Measurements from ENCODE around the gene SDHC. TPM values are rescaled to one million over a fixed set of nuclear protein-coding genes. Genes with fewer than 3 reads are reported as not detected.

The SDHC gene
- polyA plus RNA-seq, 3 donors: 208 to 350 (median 323) TPM

GRCh38 chr1:161324020-161324419 is 9.8 kb downstream of the SDHC start:
- Histone ChIP-seq H3K36me3 (replicated peaks in 1 of 2; ENCODE audit: control insufficient read depth in 1 of 2, insufficient read depth in 2 of 2, low read length in 2 of 2) (peaks cover 34 to 64% of the 10 kb centered on the region in 2 donors), H3K4me2 (replicated peaks; ENCODE audit: extremely low read depth, low read length, poor library complexity, severe bottlenecking) (no peak overlapping the region), H3K27me3 (ENCODE audit: control insufficient read depth in 2 of 2, insufficient read depth in 2 of 2, low read length in 2 of 2) (no peaks in the 10 kb centered on the region), H3K79me2 (ENCODE audit: insufficient read depth, low read length) (peaks cover 9% of the 10 kb centered on the region), H3K27ac (ENCODE audit: low read depth in 1 of 2, low read length in 2 of 2) (no peak overlapping the region), H2AFZ (ENCODE audit: insufficient read depth, low read depth, low read length, poor library complexity, severe bottlenecking) (no peak overlapping the region), H3K9ac (ENCODE audit: insufficient read depth, low read length, poor library complexity, severe bottlenecking) (no peak overlapping the region), H3K4me1 (ENCODE audit: control insufficient read depth in 1 of 2, insufficient read depth in 2 of 2, low read length in 2 of 2) (no peaks in the 10 kb centered on the region), H3K4me3 (replicated peaks in 1 of 3; ENCODE audit: low read depth in 2 of 3, low read length in 3 of 3) (no peak overlapping the region), H3K9me3 (replicated peaks in 1 of 2; ENCODE audit: control insufficient read depth in 1 of 2, insufficient read depth in 1 of 2, low read length in 2 of 2) (no peaks in the 10 kb centered on the region), H4K20me1 (ENCODE audit: insufficient read depth, low read length) (peaks cover 5% of the 10 kb centered on the region)
- WGBS (ENCODE audit: insufficient coverage): 50% methylated on average over 1 of the region's 4 CpGs
- intact Hi-C loops (cut with micrococcal nuclease): no loop called here
- no peaks in the 10 kb centered on the region for H3K27me3 Mint-ChIP-seq (ENCODE audit: low read depth in 3 of 3)
- H3K4me1 Mint-ChIP-seq: peaks cover 2% of the 10 kb centered on the region
- no peak overlapping the region for H3K4me3 Mint-ChIP-seq
- peaks cover 0 to 2% (median 0%) of the 10 kb centered on the region in 7 donors for H3K9me3 Mint-ChIP-seq
- TF ChIP-seq, protein P1, sequence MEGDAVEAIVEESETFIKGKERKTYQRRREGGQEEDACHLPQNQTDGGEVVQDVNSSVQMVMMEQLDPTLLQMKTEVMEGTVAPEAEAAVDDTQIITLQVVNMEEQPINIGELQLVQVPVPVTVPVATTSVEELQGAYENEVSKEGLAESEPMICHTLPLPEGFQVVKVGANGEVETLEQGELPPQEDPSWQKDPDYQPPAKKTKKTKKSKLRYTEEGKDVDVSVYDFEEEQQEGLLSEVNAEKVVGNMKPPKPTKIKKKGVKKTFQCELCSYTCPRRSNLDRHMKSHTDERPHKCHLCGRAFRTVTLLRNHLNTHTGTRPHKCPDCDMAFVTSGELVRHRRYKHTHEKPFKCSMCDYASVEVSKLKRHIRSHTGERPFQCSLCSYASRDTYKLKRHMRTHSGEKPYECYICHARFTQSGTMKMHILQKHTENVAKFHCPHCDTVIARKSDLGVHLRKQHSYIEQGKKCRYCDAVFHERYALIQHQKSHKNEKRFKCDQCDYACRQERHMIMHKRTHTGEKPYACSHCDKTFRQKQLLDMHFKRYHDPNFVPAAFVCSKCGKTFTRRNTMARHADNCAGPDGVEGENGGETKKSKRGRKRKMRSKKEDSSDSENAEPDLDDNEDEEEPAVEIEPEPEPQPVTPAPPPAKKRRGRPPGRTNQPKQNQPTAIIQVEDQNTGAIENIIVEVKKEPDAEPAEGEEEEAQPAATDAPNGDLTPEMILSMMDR (IDR thresholded peaks at IDR 0.05): no peak
- peak overlapping the region in 1 of 7 donors; percentile 27 for H3K27ac Mint-ChIP-seq
- H3K36me3 Mint-ChIP-seq: peaks cover 44 to 65% of the 10 kb centered on the region in 2 donors
- no peak for DNase-seq

DNA sequence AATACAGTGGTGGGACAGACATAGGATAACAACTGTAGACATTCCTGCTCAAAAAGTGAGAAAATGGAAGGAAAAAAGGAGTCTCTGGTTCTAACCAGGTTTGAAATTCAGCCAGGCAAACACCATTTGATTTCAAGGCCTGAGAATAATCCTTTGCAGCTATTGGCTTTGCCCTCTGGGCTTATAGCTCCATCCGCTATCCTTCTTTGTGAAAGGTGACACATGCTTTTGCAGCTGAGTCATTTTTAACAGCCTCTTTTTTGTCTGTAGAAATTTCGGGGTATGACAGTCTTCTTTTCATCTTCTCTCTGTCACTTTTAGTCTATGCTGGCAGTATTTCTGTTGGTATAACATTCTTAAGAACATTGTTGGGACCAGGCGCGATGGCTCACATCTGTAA is 16.2 kb downstream of the SDHC start:
- peaks cover 76 to 92% of the 10 kb centered on the region in 2 donors for H3K36me3 ChIP-seq (replicated peaks in 1 of 2; ENCODE audit: control insufficient read depth in 1 of 2, insufficient read depth in 2 of 2, low read length in 2 of 2)
- intact Hi-C loops (cut with micrococcal nuclease): no loop called here
- H3K9me3 Mint-ChIP-seq: no peaks in the 10 kb centered on the region
- no peak overlapping the region for H3K4me2 ChIP-seq (replicated peaks; ENCODE audit: extremely low read depth, low read length, poor library complexity, severe bottlenecking)
- H3K9me3 ChIP-seq (replicated peaks in 1 of 2; ENCODE audit: control insufficient read depth in 1 of 2, insufficient read depth in 1 of 2, low read length in 2 of 2): no peaks in the 10 kb centered on the region
- H4K20me1 ChIP-seq (ENCODE audit: insufficient read depth, low read length): no peaks in the 10 kb centered on the region
- peak overlapping the region in 1 of 7 donors; percentile 42 for H3K27ac Mint-ChIP-seq
- H3K4me3 Mint-ChIP-seq: no peak overlapping the region
- H3K36me3 Mint-ChIP-seq: peaks cover 79 to 93% of the 10 kb centered on the region in 2 donors
- H3K27ac ChIP-seq (ENCODE audit: low read depth in 1 of 2, low read length in 2 of 2): no peak overlapping the region
- H3K4me1 Mint-ChIP-seq: no peaks in the 10 kb centered on the region
- H3K79me2 ChIP-seq (ENCODE audit: insufficient read depth, low read length): no peaks in the 10 kb centered on the region
- H3K9ac ChIP-seq (ENCODE audit: insufficient read depth, low read length, poor library complexity, severe bottlenecking): no peak overlapping the region
- no peaks in the 10 kb centered on the region for H3K27me3 ChIP-seq (ENCODE audit: control insufficient read depth in 2 of 2, insufficient read depth in 2 of 2, low read length in 2 of 2)
- H3K4me3 ChIP-seq (replicated peaks in 1 of 3; ENCODE audit: low read depth in 2 of 3, low read length in 3 of 3): no peak overlapping the region
- H3K4me1 ChIP-seq (ENCODE audit: control insufficient read depth in 1 of 2, insufficient read depth in 2 of 2, low read length in 2 of 2): no peaks in the 10 kb centered on the region
- no peak for DNase-seq
- no peak overlapping the region for H2AFZ ChIP-seq (ENCODE audit: insufficient read depth, low read depth, low read length, poor library complexity, severe bottlenecking)
- H3K27me3 Mint-ChIP-seq (ENCODE audit: low read depth in 3 of 3): no peaks in the 10 kb centered on the region
- WGBS (ENCODE audit: insufficient coverage): 72% methylated on average over 2 of the region's 4 CpGs
- TF ChIP-seq, protein P1 (IDR thresholded peaks at IDR 0.05): no peak
